ENCODE data around the gene AUP1. TPM values are rescaled to one million over a fixed set of nuclear protein-coding genes. Genes with fewer than 3 reads are reported as not detected.
A peak's percentile ranks its signal among the peaks of the same experiment; 100 is the strongest.

The AUP1 gene
- total and polyA plus RNA-seq, 10 of the 15 experiments (the other 5 are each of a cell fraction or from before 2014, with no cell fraction given): 39.1 to 215 (median 138) TPM

- TF ChIP-seq BCL3 (IDR thresholded peaks at IDR 0.05; ENCODE audit: borderline replicate concordance, insufficient read depth, low read depth, low read length, poor library complexity, severe bottlenecking) (no peak), MLLT1 (IDR thresholded peaks at IDR 0.05) (peak; percentile 60; the same call in 1 of the 2 replicates), SREBF1 (IDR thresholded peaks at IDR 0.05; ENCODE audit: low read length) (no peak; the same call in 1 of the 2 replicates), NBN (IDR thresholded peaks at IDR 0.05) (peak; percentile 57; the same call in 1 of the 2 replicates), ZBTB4 (CRISPR knock-in tag; IDR thresholded peaks at IDR 0.05) (no peak), TAF1 (IDR thresholded peaks at IDR 0.05; ENCODE audit: borderline replicate concordance, low read depth, low read length) (peak; percentile 98), E2F8 (IDR thresholded peaks at IDR 0.05; ENCODE audit: low read depth, partially characterized antibody) (no peak), HDAC2 (IDR thresholded peaks at IDR 0.05) (no peak), KLF5 (IDR thresholded peaks at IDR 0.05; ENCODE audit: partially characterized antibody) (peak; percentile 8), NR2C1 (IDR thresholded peaks at IDR 0.05) (peak; percentile 86), POU2F2 (IDR thresholded peaks at IDR 0.05; ENCODE audit: borderline replicate concordance, low read depth, low read length) (peak; percentile 17; the same call in 1 of the 3 replicates), USF2 (IDR thresholded peaks at IDR 0.05; ENCODE audit: borderline replicate concordance, low read depth, low read length) (no peak), MAX (IDR thresholded peaks at IDR 0.05; ENCODE audit: low read depth, low read length) (peak; percentile 21), IKZF2 (IDR thresholded peaks at IDR 0.05) (peak; percentile 67 to 75; a peak in 3 of 4 replicates), EGR1 (IDR thresholded peaks at IDR 0.05; ENCODE audit: borderline replicate concordance in 1 of 2, low read depth in 2 of 2, low read length in 2 of 2) (no peak; a peak in 1 of 3 replicates), CHD2 (IDR thresholded peaks at IDR 0.05; ENCODE audit: borderline replicate concordance, low read depth, low read length) (peak; percentile 84; the same call in 1 of the 2 replicates), POLR2AphosphoS2 (IDR thresholded peaks at IDR 0.05; ENCODE audit: low read depth, low read length) (peak; percentile 76; the same call in 1 of the 2 replicates), NRF1 (conservative IDR thresholded peaks at IDR 0.05; ENCODE audit: low read depth, low read length) (no peak)
Measured at GRCh38 chr2:74529357-74530238, at the start of gene AUP1, which contains the start of gene HTRA2 (continued).

All from GM12878 (cell line).